Neural crest cell (in vitro differentiated cells): ENCODE measurements around the gene PRDM16. TPM values are rescaled to one million over a fixed set of nuclear protein-coding genes. Genes with fewer than 3 reads are reported as not detected.
A peak's percentile ranks its signal among the peaks of the same experiment; 100 is the strongest.

Source experiments
- DNase-seq: peaks from one replicate; pipeline ENCODE4 v3.0.0; 2021; ENCODE audit warnings: low read depth, mixed read lengths, low spot score
- H3K27ac Mint-ChIP-seq: one replicate; pipeline ENCODE4 v1.8.0; 2021; ENCODE audit warnings: mild to moderate bottlenecking, mixed read lengths; ENCODE audit not compliant: unreplicated experiment
- H3K27me3 Mint-ChIP-seq: 2 replicates; pipeline ENCODE4 v1.8.0; 2021; ENCODE audit warnings: low read depth, mild to moderate bottlenecking, mixed read lengths
- H3K36me3 Mint-ChIP-seq: 2 replicates; pipeline ENCODE4 v1.8.0; 2021; ENCODE audit warnings: low read depth, mild to moderate bottlenecking, mixed read lengths
- H3K4me1 Mint-ChIP-seq: 2 replicates; pipeline ENCODE4 v1.8.0; 2021; ENCODE audit warnings: mixed read lengths
- H3K4me3 Mint-ChIP-seq: one replicate; pipeline ENCODE4 v1.8.0; 2021; ENCODE audit warnings: mild to moderate bottlenecking, mixed read lengths
- H3K9me3 Mint-ChIP-seq: 2 replicates; pipeline ENCODE4 v1.8.0; 2021; ENCODE audit warnings: mixed read lengths
- CTCF ChIP-seq: fragments of 200-600 bp; sonication (generic); conservative IDR thresholded peaks from 2 replicates; pipeline ENCODE4 v1.5.0; 2021; ENCODE audit warnings: antibody characterized with exemption, mild to moderate bottlenecking
- total RNA-seq: library from RNA; stranded (reverse); gene quantifications from 2 replicates; pipeline ENCODE4 v1.2.1, GENCODE V29; 2021

PRDM16 gene
- total RNA-seq, 1 donor from 2014 or later, result 11.7 TPM

GRCh38 chr1:3270403-3271245 lies 201.6 kb downstream of the PRDM16 start:
- DNase-seq, result no peak
- no peaks in the 10 kb centered on the region for H3K9me3 Mint-ChIP-seq
- no peak overlapping the region for H3K4me3 Mint-ChIP-seq
- no peak for TF ChIP-seq CTCF
- no peaks in the 10 kb centered on the region for H3K36me3 Mint-ChIP-seq
- peaks cover 41% of the 10 kb centered on the region for H3K27me3 Mint-ChIP-seq
- peaks cover 9% of the 10 kb centered on the region for H3K4me1 Mint-ChIP-seq
- H3K27ac Mint-ChIP-seq, result no peak overlapping the region

GRCh38 chr1:3271866-3272265 lies 202.9 kb downstream of the PRDM16 start:
- peaks cover 41% of the 10 kb centered on the region for H3K27me3 Mint-ChIP-seq
- H3K27ac Mint-ChIP-seq, result no peak overlapping the region
- H3K4me3 Mint-ChIP-seq, result no peak overlapping the region

GRCh38 chr1:3272321-3273045 lies 203.5 kb downstream of the PRDM16 start:
- Mint-ChIP-seq H3K36me3 (no peaks in the 10 kb centered on the region), H3K4me3 (no peak overlapping the region), H3K9me3 (no peaks in the 10 kb centered on the region), H3K4me1 (peaks cover 10% of the 10 kb centered on the region), H3K27ac (no peak overlapping the region), H3K27me3 (peaks cover 38% of the 10 kb centered on the region)
- TF ChIP-seq CTCF, result no peak
- DNase-seq, result no peak

More at GRCh38 chr1:3271866-3272265, 202.9 kb downstream of the PRDM16 start:
- no peak for DNase-seq
- Mint-ChIP-seq H3K9me3 (no peaks in the 10 kb centered on the region), H3K4me1 (peaks cover 11% of the 10 kb centered on the region), H3K36me3 (no peaks in the 10 kb centered on the region)
- TF ChIP-seq CTCF, result no peak

- Mint-ChIP-seq H3K27ac (peak overlapping the region; percentile 4), H3K36me3 (no peaks in the 10 kb centered on the region), H3K4me3 (no peak overlapping the region), H3K27me3 (peaks cover 33% of the 10 kb centered on the region), H3K9me3 (no peaks in the 10 kb centered on the region), H3K4me1 (peaks cover 10% of the 10 kb centered on the region)
- DNase-seq, result no peak
- TF ChIP-seq CTCF, result no peak
These were observed 204.4 kb downstream of the PRDM16 start for GRCh38 chr1:3273447-3273846.

GRCh38 chr1:3274972-3275371 lies 206.0 kb downstream of the PRDM16 start:
- H3K27ac Mint-ChIP-seq, result no peak overlapping the region
- peaks cover 21% of the 10 kb centered on the region for H3K27me3 Mint-ChIP-seq
- peaks cover 12% of the 10 kb centered on the region for H3K4me1 Mint-ChIP-seq
- no peak overlapping the region for H3K4me3 Mint-ChIP-seq
- no peak for TF ChIP-seq CTCF
- H3K36me3 Mint-ChIP-seq, result no peaks in the 10 kb centered on the region
- no peaks in the 10 kb centered on the region for H3K9me3 Mint-ChIP-seq
- DNase-seq, result no peak
